B cell (primary cell): Measurements from ENCODE around the gene RTCB. TPM values are rescaled to one million over a fixed set of nuclear protein-coding genes. Genes with fewer than 3 reads are reported as not detected.

ENCODE experiments used
- ATAC-seq: fragments of 200-7000 bp; cut with Tn5 transposase; one replicate; pipeline ENCODE4 v1.10.0; 2021; ENCODE audit warnings: low read depth, mild to moderate bottlenecking, moderate number of reproducible peaks, moderate library complexity
- CTCF ChIA-PET: fragments of 350-600 bp; sonication (Branson Sonifier 250); formaldehyde crosslinking; loops from one replicate; lab custom pipeline; 2021; ENCODE audit warnings: antibody characterized with exemption, inconsistent platforms; lab: Charles Lee
- POLR2A ChIA-PET: fragments of 350-600 bp; sonication (Branson Sonifier 250); formaldehyde crosslinking; loops from one replicate; lab custom pipeline; 2021; ENCODE audit warnings: antibody characterized with exemption; lab: Charles Lee
- DNase-seq: peaks from one replicate; pipeline ENCODE4 v3.0.0; 2013
- H2AFZ ChIP-seq: 2 replicates; pipeline ENCODE4 v1.6.1; 2012; ENCODE audit warnings: mild to moderate bottlenecking, low read depth, low read length; ENCODE audit not compliant: insufficient read depth, poor library complexity, severe bottlenecking
- H3K27ac ChIP-seq, 2 donors: 1 replicate in 1 of 2; 2 replicates in 1 of 2; pipeline ENCODE4 v1.5.1; 2012 to 2013; ENCODE audit warnings: low read length in 2 of 2, mild to moderate bottlenecking in 2 of 2, moderate library complexity in 1 of 2
- H3K27me3 ChIP-seq, 4 experiments: fragments of 200-600 bp in 1 of 4; sonication (generic) in 1 of 4; replicated peaks in 1 of 4; 1 replicate in 2 of 4; 2 replicates in 2 of 4; pipeline versions ENCODE4 v1.6.1 to v1.7.0; 2013 to 2016; ENCODE audit warnings: low read length in 3 of 4, mild to moderate bottlenecking in 2 of 4, mixed read lengths in 1 of 4, moderate library complexity in 1 of 4; ENCODE audit not compliant: insufficient read depth in 4 of 4, control insufficient read depth in 3 of 4; ENCODE audit errors: control extremely low read depth in 1 of 4
- H3K36me3 ChIP-seq, 2 experiments: replicated peaks in 1 of 2; 1 replicate in 1 of 2; 2 replicates in 1 of 2; pipeline versions ENCODE4 v1.6.1 to v1.7.1; 2013; ENCODE audit warnings: low read length in 1 of 2; ENCODE audit not compliant: insufficient read depth in 2 of 2, control insufficient read depth in 1 of 2; ENCODE audit errors: control extremely low read depth in 1 of 2, extremely low read depth in 1 of 2
- H3K4me1 ChIP-seq, 2 donors: fragments of 200-600 bp in 1 of 2; sonication (generic) in 1 of 2; 1 replicate in 1 of 2; 2 replicates in 1 of 2; pipeline versions ENCODE4 v1.5.1 to v1.6.1; 2013 to 2017; ENCODE audit warnings: low read length in 2 of 2; ENCODE audit not compliant: control insufficient read depth in 2 of 2, insufficient read depth in 2 of 2
- H3K4me2 ChIP-seq: replicated peaks from 2 replicates; pipeline ENCODE3; 2012; ENCODE audit warnings: mild to moderate bottlenecking, low read depth, low read length; ENCODE audit not compliant: poor library complexity, severe bottlenecking
- H3K4me3 ChIP-seq, 5 experiments: fragments of 200-600 bp in 1 of 5; sonication (generic) in 1 of 5; 1 replicate in 3 of 5; 2 replicates in 2 of 5; pipeline versions ENCODE4 v1.5.1 to v1.7.0; 2011 to 2016; ENCODE audit warnings: low read length in 4 of 5, mild to moderate bottlenecking in 4 of 5, low read depth in 2 of 5, control low read depth in 1 of 5, moderate library complexity in 1 of 5; ENCODE audit not compliant: insufficient read depth in 1 of 5; ENCODE audit errors: control extremely low read depth in 1 of 5, extremely low read depth in 1 of 5
- H3K79me2 ChIP-seq: fragments of 200-600 bp; sonication (generic); one replicate; pipeline ENCODE4 v1.6.0; 2016; ENCODE audit warnings: low read length; ENCODE audit not compliant: control insufficient read depth, insufficient read depth
- H3K9ac ChIP-seq: fragments of 200-600 bp; sonication (generic); 2 replicates; pipeline ENCODE4 v1.6.1; 2017; ENCODE audit warnings: mild to moderate bottlenecking, low read length, moderate library complexity
- H3K9me3 ChIP-seq, 3 donors: one replicate each; pipeline versions ENCODE4 v1.6.1 to v1.7.1; 2013; ENCODE audit warnings: low read length in 2 of 3; ENCODE audit not compliant: control insufficient read depth in 2 of 3, insufficient read depth in 1 of 3; ENCODE audit errors: control extremely low read depth in 1 of 3
- H4K20me1 ChIP-seq: 2 replicates; pipeline ENCODE4 v1.6.0; 2012; ENCODE audit warnings: mild to moderate bottlenecking, low read length; ENCODE audit not compliant: insufficient read depth, control insufficient read depth, poor library complexity, severe bottlenecking
- H3K27ac Mint-ChIP-seq: one replicate; pipeline ENCODE4 v1.8.0; 2021; ENCODE audit warnings: mixed read lengths
- H3K27me3 Mint-ChIP-seq: one replicate; pipeline ENCODE4 v1.8.0; 2021; ENCODE audit warnings: mixed read lengths
- H3K4me1 Mint-ChIP-seq: one replicate; pipeline ENCODE4 v1.8.0; 2021; ENCODE audit warnings: mixed read lengths
- H3K4me3 Mint-ChIP-seq: one replicate; pipeline ENCODE4 v1.8.0; 2021; ENCODE audit warnings: mixed read lengths
- H3K9me3 Mint-ChIP-seq: one replicate; pipeline ENCODE4 v1.8.0; 2022; ENCODE audit warnings: mixed read lengths; ENCODE audit not compliant: insufficient read depth
- CTCF ChIP-seq: fragments of 200-600 bp; IDR thresholded peaks from one replicate; pipeline ENCODE4 v1.8.0; 2022; ENCODE audit warnings: antibody characterized with exemption, mild to moderate bottlenecking
- EZH2 ChIP-seq: IDR thresholded peaks from 2 replicates; pipeline ENCODE4 v1.6.1; 2012; ENCODE audit warnings: borderline replicate concordance, low read depth, mild to moderate bottlenecking, moderate library complexity, low read length; ENCODE audit not compliant: insufficient read depth, poor library complexity, severe bottlenecking
- WGBS: methylation state at CpG from one replicate; pipeline ENCODE4 v1.1.5; 2013; ENCODE audit warnings: missing lambda C conversion rate; ENCODE audit not compliant: insufficient coverage; 5-methylcytosine and 5-hydroxymethylcytosine counted together
- intact Hi-C: fragments of 100-400 bp; cut with micrococcal nuclease; formaldehyde crosslinking; loops from one replicate; pipeline ENCODE4 v1.10.0; 2022
- polyA plus RNA-seq: library from polyadenylated mRNA; depleted of rRNA; stranded (reverse); fragments of >200 nt; gene quantifications from 2 replicates; pipeline ENCODE4 v1.2.3, GENCODE V29; 2012
- total RNA-seq, 2 donors: library from RNA; stranded (reverse); fragments of 120-200 nt in 1 of 2; gene quantifications; 1 replicate in 1 of 2; 2 replicates in 1 of 2; pipeline versions ENCODE4 v1.2.3 to v1.2.4, GENCODE V29; 2013 to 2022

The RTCB gene
- total and polyA plus RNA-seq, 2 donors (not counting 1 experiment from before 2014, with no cell fraction given): 32.8 to 60.1 TPM

DNA sequence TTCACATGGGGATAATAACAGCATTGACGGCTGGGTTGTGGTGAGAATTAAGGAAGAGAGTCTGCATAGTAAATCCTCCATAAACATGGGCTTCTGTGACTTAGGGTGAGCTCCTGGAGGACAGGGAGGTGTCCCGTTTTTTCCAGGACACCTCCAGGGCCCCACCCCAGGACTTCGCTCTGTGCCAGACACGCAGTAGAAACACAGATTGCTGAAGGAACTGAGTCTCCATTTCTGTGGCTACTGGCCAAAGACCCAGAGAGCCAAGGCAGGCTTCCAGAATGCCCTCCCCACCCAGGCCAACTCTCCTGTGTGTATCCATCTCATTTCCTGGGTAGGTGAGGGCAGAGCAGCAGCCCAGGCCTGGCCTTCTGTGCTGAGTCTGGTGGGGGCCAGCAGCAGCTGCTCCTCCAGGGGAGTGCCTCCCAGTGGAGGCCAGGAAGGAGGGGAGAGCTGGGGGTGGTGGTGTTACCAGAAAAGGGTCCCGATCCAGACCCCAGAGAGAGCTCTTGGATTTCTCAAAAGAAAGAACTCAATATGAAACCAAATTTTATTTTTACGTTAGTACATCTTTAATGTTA, 63.9 kb downstream of the RTCB start:
- ChIA-PET CTCF (no interaction called here), POLR2A (no interaction called here)
- peaks cover 16% of the 10 kb centered on the region for H3K27me3 Mint-ChIP-seq
- H3K36me3 ChIP-seq: no peaks in the 10 kb centered on the region
- H3K27ac Mint-ChIP-seq: no peak overlapping the region
- H3K27ac ChIP-seq: no peak overlapping the region
- TF ChIP-seq CTCF: no peak
- no peak for TF ChIP-seq EZH2
- peaks cover 0 to 7% (median 0%) of the 10 kb centered on the region in 3 donors for H3K9me3 ChIP-seq
- ATAC-seq (no peak), DNase-seq (no peak)
- no peaks in the 10 kb centered on the region for H3K27me3 ChIP-seq
- H3K79me2 ChIP-seq: no peaks in the 10 kb centered on the region
- no peak overlapping the region for H3K4me2 ChIP-seq
- no peak overlapping the region for H2AFZ ChIP-seq
- no peaks in the 10 kb centered on the region for H3K4me1 ChIP-seq
- H4K20me1 ChIP-seq: no peaks in the 10 kb centered on the region
- H3K9me3 Mint-ChIP-seq: no peaks in the 10 kb centered on the region
- H3K4me3 Mint-ChIP-seq: no peak overlapping the region
- H3K4me3 ChIP-seq: no peak overlapping the region
- intact Hi-C loops: no loop called here
- H3K4me1 Mint-ChIP-seq: no peaks in the 10 kb centered on the region
- H3K9ac ChIP-seq: no peak overlapping the region
- WGBS: 100% methylated on average over 3 of the region's 6 CpGs

- H3K36me3 ChIP-seq: no peaks in the 10 kb centered on the region
- H3K4me1 Mint-ChIP-seq: no peaks in the 10 kb centered on the region
- H3K27ac Mint-ChIP-seq: no peak overlapping the region
- H3K9me3 Mint-ChIP-seq: no peaks in the 10 kb centered on the region
- no peaks in the 10 kb centered on the region for H3K27me3 ChIP-seq
- no peaks in the 10 kb centered on the region for H3K9me3 ChIP-seq
- ATAC-seq (no peak), DNase-seq (no peak)
- no peak overlapping the region for H3K4me3 ChIP-seq
- intact Hi-C loops: no loop called here
- peaks cover 40% of the 10 kb centered on the region for H3K27me3 Mint-ChIP-seq
- no peak overlapping the region for H3K4me3 Mint-ChIP-seq
- ChIA-PET POLR2A (no interaction called here), CTCF (no interaction called here)
- no peaks in the 10 kb centered on the region for H3K79me2 ChIP-seq
- no peaks in the 10 kb centered on the region for H4K20me1 ChIP-seq
- 79% methylated on average over 3 of the region's 5 CpGs for WGBS
- no peak overlapping the region for H3K9ac ChIP-seq
- H3K4me2 ChIP-seq: no peak overlapping the region
- H3K4me1 ChIP-seq: no peaks in the 10 kb centered on the region
- no peak overlapping the region for H2AFZ ChIP-seq
- TF ChIP-seq EZH2 (no peak), CTCF (no peak)
- H3K27ac ChIP-seq: no peak overlapping the region
Measured at GRCh38 chr22:32343941-32344340, 68.1 kb downstream of the RTCB start.
